Mucosa of descending colon (tissue), 3 donors: ENCODE results near the gene ADAMTS13. TPM values are rescaled to one million over a fixed set of nuclear protein-coding genes. Genes with fewer than 3 reads are reported as not detected.

ENCODE experiments used
- ATAC-seq: fragments of 200-7000 bp; cut with Tn5 transposase; one replicate; pipeline ENCODE4 v1.9.1; 2020; ENCODE audit warnings: mild to moderate bottlenecking, moderate library complexity
- DNase-seq, 3 donors: peaks; one replicate each; pipeline ENCODE4 v3.0.0-alpha.2; 2020
- H3K36me3 ChIP-seq: fragments of 200-600 bp; one replicate; pipeline ENCODE4 v1.8.0; 2021; ENCODE audit warnings: low read depth, mild to moderate bottlenecking
- H3K4me1 ChIP-seq: fragments of 200-600 bp; one replicate; pipeline ENCODE4 v1.8.0; 2021; ENCODE audit warnings: low read depth, mild to moderate bottlenecking
- H3K4me3 ChIP-seq: fragments of 200-600 bp; one replicate; pipeline ENCODE4 v1.8.0; 2021; ENCODE audit warnings: mild to moderate bottlenecking
- H3K9me3 ChIP-seq: fragments of 200-600 bp; one replicate; pipeline ENCODE4 v1.8.0; 2021; ENCODE audit warnings: mild to moderate bottlenecking
- intact Hi-C, 2 donors: fragments of 100-400 bp; cut with DNase I in 1 of 2; cut with micrococcal nuclease in 1 of 2; formaldehyde crosslinking; loops; one replicate each; pipeline versions ENCODE4 v1.11.0 to v1.11.1; 2022; cut with DNase I, micrococcal nuclease
- total RNA-seq, 3 donors: library from RNA; stranded (reverse); fragmentation: NEBNext Ultra II Directional in 2 of 3; extraction: Animal tissue kit (Norgen Biotek cat#: 25700) in 2 of 3; gene quantifications; one replicate each; pipeline versions ENCODE4 v1.2.1 to v1.2.4, GENCODE V29; 2021 to 2023
- TF ChIP-seq, protein P1 (sequence below): fragments of 200-600 bp; IDR thresholded peaks from one replicate; pipeline ENCODE4 v1.8.0; 2022; ENCODE audit warnings: antibody characterized with exemption, mild to moderate bottlenecking
- donor health status: DM: no; HTN: no; CAD: no; lungs with moderate emphysema.
- donor health status: DM: no; HTN: no; CAD: no.
- donor health status: DM: no; HTN: yes; CAD: no.

The ADAMTS13 gene
- total RNA-seq, 3 donors from 2014 or later = 3.3 to 5.0 (median 3.6) TPM

DNA sequence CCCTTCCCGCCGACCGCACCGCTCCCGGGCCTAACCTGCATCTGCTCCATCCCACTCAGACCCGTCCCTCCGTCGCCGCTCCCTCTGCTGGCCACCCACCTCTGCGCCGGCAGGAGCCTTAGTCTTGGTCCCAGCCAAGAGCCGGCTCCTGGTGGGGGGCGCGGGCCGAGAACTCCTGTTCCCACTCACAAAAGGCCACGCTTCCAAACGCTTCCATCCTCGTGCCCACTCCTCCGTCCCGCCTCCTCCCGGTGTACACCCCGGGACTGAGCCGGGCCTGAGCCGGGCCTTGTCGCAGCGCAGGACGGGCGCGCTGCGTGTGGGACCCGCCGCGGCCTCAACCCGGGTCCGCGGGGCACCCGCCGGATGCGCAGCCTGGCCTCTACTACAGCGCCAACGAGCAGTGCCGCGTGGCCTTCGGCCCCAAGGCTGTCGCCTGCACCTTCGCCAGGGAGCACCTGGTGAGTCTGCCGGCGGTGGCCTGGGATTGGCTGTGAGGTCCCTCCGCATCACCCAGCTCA lies 7.5 kb downstream of the ADAMTS13 start:
- H3K36me3 ChIP-seq = no peaks in the 10 kb centered on the region
- ATAC-seq (peak; percentile 60), DNase-seq (peak in 2 of 3 donors; percentile 53 to 72)
- H3K4me1 ChIP-seq = peaks cover 4% of the 10 kb centered on the region
- intact Hi-C loops = no loop called here
- H3K9me3 ChIP-seq = no peaks in the 10 kb centered on the region
- H3K4me3 ChIP-seq = no peak overlapping the region
- TF ChIP-seq, protein P1, sequence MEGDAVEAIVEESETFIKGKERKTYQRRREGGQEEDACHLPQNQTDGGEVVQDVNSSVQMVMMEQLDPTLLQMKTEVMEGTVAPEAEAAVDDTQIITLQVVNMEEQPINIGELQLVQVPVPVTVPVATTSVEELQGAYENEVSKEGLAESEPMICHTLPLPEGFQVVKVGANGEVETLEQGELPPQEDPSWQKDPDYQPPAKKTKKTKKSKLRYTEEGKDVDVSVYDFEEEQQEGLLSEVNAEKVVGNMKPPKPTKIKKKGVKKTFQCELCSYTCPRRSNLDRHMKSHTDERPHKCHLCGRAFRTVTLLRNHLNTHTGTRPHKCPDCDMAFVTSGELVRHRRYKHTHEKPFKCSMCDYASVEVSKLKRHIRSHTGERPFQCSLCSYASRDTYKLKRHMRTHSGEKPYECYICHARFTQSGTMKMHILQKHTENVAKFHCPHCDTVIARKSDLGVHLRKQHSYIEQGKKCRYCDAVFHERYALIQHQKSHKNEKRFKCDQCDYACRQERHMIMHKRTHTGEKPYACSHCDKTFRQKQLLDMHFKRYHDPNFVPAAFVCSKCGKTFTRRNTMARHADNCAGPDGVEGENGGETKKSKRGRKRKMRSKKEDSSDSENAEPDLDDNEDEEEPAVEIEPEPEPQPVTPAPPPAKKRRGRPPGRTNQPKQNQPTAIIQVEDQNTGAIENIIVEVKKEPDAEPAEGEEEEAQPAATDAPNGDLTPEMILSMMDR = peak; percentile 12

DNA sequence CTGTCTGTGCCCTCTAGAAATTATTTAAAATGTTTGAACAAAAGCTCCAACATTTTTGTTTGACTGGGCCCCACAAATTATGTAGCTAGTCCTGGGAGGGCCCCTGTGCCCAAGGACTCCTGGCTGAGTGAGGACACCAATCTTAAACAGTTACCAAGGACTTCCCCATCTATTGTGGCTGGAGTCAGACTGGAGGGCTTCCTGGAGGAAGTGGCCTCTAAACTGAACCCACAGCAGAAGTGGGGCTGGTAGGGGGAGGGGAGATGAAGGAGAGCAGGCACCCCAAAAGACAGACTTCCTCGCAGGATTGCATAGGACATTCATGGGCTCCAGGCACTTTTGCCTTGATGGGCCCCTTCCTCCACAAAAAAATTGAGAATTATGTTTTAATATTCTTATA lies 8.1 kb downstream of the ADAMTS13 start:
- intact Hi-C loops = no loop called here
- Histone ChIP-seq H3K4me3 (no peak overlapping the region), H3K36me3 (no peaks in the 10 kb centered on the region), H3K4me1 (peaks cover 4% of the 10 kb centered on the region), H3K9me3 (no peaks in the 10 kb centered on the region)
- DNase-seq (no peak), ATAC-seq (no peak)
- TF ChIP-seq, protein P1 = no peak

DNA sequence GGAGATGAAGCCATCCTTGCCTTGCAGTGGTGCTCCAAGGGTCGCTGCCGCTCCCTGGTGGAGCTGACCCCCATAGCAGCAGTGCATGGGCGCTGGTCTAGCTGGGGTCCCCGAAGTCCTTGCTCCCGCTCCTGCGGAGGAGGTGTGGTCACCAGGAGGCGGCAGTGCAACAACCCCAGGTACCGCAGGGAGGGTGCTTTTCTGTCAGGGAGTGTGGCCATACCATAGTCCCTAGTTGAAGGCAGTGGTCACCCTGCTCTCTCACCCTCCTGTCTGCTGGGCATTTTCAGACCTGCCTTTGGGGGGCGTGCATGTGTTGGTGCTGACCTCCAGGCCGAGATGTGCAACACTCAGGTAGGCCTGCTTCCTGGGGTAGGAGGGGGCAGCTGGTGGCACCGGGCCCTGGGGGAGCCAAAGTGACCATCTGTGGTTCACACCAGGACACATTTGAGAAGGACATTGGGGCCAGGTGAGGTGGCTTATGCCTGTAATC lies 11.2 kb downstream of the ADAMTS13 start:
- no peak for DNase-seq
- H3K36me3 ChIP-seq = no peaks in the 10 kb centered on the region
- no peaks in the 10 kb centered on the region for H3K9me3 ChIP-seq
- H3K4me1 ChIP-seq = no peaks in the 10 kb centered on the region
- ATAC-seq = no peak
- TF ChIP-seq, protein P1 = no peak
- no peak overlapping the region for H3K4me3 ChIP-seq
- intact Hi-C loops = no loop called here

DNA sequence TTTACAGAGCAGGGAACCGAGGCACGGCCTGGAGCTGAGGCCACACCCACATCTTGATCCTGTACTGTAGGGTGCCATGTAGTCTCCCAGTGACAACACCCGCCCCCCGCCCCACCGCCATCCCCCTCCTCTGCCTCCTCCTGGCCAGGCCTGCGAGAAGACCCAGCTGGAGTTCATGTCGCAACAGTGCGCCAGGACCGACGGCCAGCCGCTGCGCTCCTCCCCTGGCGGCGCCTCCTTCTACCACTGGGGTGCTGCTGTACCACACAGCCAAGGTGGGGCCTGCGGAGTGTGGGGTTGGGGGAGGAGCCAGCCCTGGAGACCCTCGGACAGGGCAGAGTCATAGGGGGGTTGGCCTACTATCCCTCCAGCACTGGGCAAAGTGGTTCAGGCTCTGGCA lies 14.5 kb downstream of the ADAMTS13 start:
- no peak for ATAC-seq
- Histone ChIP-seq H3K36me3 (no peaks in the 10 kb centered on the region), H3K4me1 (no peaks in the 10 kb centered on the region), H3K4me3 (no peak overlapping the region), H3K9me3 (no peaks in the 10 kb centered on the region)
- TF ChIP-seq, protein P1 = no peak
- no peak for DNase-seq
- intact Hi-C loops = no loop called here

DNA sequence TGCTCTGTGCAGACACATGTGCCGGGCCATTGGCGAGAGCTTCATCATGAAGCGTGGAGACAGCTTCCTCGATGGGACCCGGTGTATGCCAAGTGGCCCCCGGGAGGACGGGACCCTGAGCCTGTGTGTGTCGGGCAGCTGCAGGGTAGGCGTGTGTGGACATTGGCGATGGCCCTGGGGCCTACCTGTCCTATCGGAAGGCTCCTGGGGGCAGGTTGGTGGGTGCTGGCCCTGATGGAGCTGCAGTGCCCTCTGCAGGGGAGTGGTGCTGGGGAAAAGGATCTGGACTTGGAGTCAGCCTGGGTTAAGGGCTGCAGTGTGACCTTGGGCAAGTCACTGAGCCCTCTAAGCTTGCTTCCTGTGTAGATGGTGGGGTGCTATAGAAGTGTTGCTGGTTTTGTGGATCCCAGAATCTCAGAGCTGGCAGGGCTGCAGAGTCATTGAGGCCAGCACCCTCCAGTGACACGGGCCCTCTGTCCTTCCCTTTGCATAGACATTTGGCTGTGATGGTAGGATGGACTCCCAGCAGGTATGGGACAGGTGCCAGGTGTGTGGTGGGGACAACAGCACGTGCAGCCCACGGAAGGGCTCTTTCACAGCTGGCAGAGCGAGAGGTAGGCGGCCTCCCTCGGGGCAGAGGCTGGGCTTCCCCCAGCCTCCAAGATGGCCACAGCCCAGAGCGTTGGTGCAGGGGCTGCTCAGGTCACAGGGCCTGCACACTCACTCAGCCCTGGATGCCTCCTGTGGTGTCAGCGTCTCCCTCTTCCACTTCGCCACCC lies 15.8 kb downstream of the ADAMTS13 start:
- ATAC-seq = peak; percentile 58
- no peaks in the 10 kb centered on the region for H3K9me3 ChIP-seq
- intact Hi-C loops = no loop called here
- TF ChIP-seq, protein P1 = no peak
- no peaks in the 10 kb centered on the region for H3K4me1 ChIP-seq
- peak in 1 of 3 donors; percentile 46 for DNase-seq
- no peak overlapping the region for H3K4me3 ChIP-seq
- no peaks in the 10 kb centered on the region for H3K36me3 ChIP-seq
